GM12878 (cell line): ENCODE data around the gene CRTC1. TPM values are rescaled to one million over a fixed set of nuclear protein-coding genes. Genes with fewer than 3 reads are reported as not detected.

Source experiments
- ATAC-seq: fragments of 200-7000 bp; cut with Tn5 transposase; 3 replicates; pipeline ENCODE4 v1.9.1; 2020; ENCODE audit warnings: mild to moderate bottlenecking, moderate library complexity
- BruUV-seq: library from RNA; stranded (reverse); fragments of 400-500 nt; replicated peaks from 2 replicates; lab custom pipeline; 2021; lab: Mats Ljungman, UMichigan
- CTCF ChIA-PET: fragments of 300-600 bp; sonication (Branson Sonifier 250); formaldehyde crosslinking; extraction: SDS; loops from one replicate; lab custom pipeline; 2021; ENCODE audit warnings: inconsistent platforms; lab: Yijun Ruan, JAX
- POLR2A ChIA-PET: fragments of 350-600 bp; formaldehyde crosslinking; extraction: SDS; loops from one replicate; lab custom pipeline; 2021; ENCODE audit warnings: inconsistent platforms; lab: Charles Lee
- RAD21 ChIA-PET: fragments of 300-600 bp; sonication (Branson Sonifier 250); formaldehyde crosslinking; loops from one replicate; lab custom pipeline; 2023; ENCODE audit warnings: antibody characterized with exemption; ENCODE audit not compliant: unreplicated experiment; lab: Charles Lee
- SMC1A ChIA-PET: fragments of 300-600 bp; sonication (Branson Sonifier 250); formaldehyde crosslinking; loops from one replicate; lab custom pipeline; 2023; ENCODE audit not compliant: unreplicated experiment, uncharacterized antibody; lab: Charles Lee
- DNase-seq: peaks from one replicate; pipeline ENCODE4 v3.0.0-alpha.2; 2011; ENCODE audit warnings: low read depth, low spot score
- FAIRE-seq: peaks from 3 replicates; lab custom pipeline; 2011; peaks lifted over from hg19 to GRCh38; lab: Jason Lieb, UNC
- H2AFZ ChIP-seq: 2 replicates; pipeline ENCODE4 v1.6.0; 2011; ENCODE audit warnings: low read depth, low read length, control low read depth; ENCODE audit not compliant: control insufficient read depth
- H3K27ac ChIP-seq: 2 replicates; pipeline ENCODE4 v1.5.1; 2011; ENCODE audit warnings: control low read depth; ENCODE audit not compliant: control insufficient read depth, insufficient read depth
- H3K27me3 ChIP-seq, 2 experiments: replicated peaks in 1 of 2; 2 replicates each; pipeline versions ENCODE4 v1.6.0 to v1.6.1; 2011; ENCODE audit warnings: low read length in 1 of 2; ENCODE audit not compliant: control insufficient read depth in 2 of 2, insufficient read depth in 2 of 2
- H3K36me3 ChIP-seq, 2 experiments: 2 replicates each; pipeline ENCODE4 v1.5.1; 2011; ENCODE audit warnings: low read length in 1 of 2; ENCODE audit not compliant: control insufficient read depth in 2 of 2, insufficient read depth in 2 of 2
- H3K4me1 ChIP-seq: 2 replicates; pipeline ENCODE4 v1.6.1; 2011; ENCODE audit warnings: mild to moderate bottlenecking, low read length, moderate library complexity, mixed read lengths; ENCODE audit not compliant: control insufficient read depth, insufficient read depth
- H3K4me2 ChIP-seq: 2 replicates; pipeline ENCODE4 v1.6.0; 2011; ENCODE audit warnings: control low read depth; ENCODE audit not compliant: control insufficient read depth, insufficient read depth
- H3K4me3 ChIP-seq: fragments of 200-600 bp; sonication (generic); 2 replicates; pipeline ENCODE4 v1.5.1; 2016
- H3K79me2 ChIP-seq: 2 replicates; pipeline ENCODE4 v1.6.0; 2011; ENCODE audit warnings: low read length; ENCODE audit not compliant: control insufficient read depth, insufficient read depth
- H3K9ac ChIP-seq: 2 replicates; pipeline ENCODE4 v1.8.0; 2011; ENCODE audit warnings: low read length, control low read depth, mixed read lengths; ENCODE audit not compliant: control insufficient read depth, insufficient read depth
- H3K9me3 ChIP-seq: replicated peaks from 3 replicates; pipeline ENCODE4 v1.5.1; 2011; ENCODE audit warnings: mild to moderate bottlenecking, low read length; ENCODE audit not compliant: control insufficient read depth, insufficient read depth
- H4K20me1 ChIP-seq: 2 replicates; pipeline ENCODE4 v1.6.0; 2011; ENCODE audit not compliant: control insufficient read depth, insufficient read depth
- CREB1 ChIP-seq: IDR thresholded peaks from 2 replicates; pipeline ENCODE4 v1.6.1; 2012; ENCODE audit warnings: low read depth, mild to moderate bottlenecking, inconsistent platforms
- EP300 ChIP-seq, 2 experiments: fragments of 150-350 bp in 1 of 2; IDR thresholded peaks; 2 replicates each; pipeline ENCODE4 v1.6.1; 2011 to 2012; ENCODE audit warnings: low read depth in 2 of 2, low read length in 2 of 2, borderline replicate concordance in 1 of 2, improper control_type of control experiment in 1 of 2, inconsistent platforms in 1 of 2; ENCODE audit not compliant: control insufficient read depth in 1 of 2
- IKZF1 ChIP-seq: fragments of 450-650 bp; conservative IDR thresholded peaks from 2 replicates; pipeline ENCODE4 v1.6.1; 2017; ENCODE audit warnings: antibody characterized with exemption, mild to moderate bottlenecking
- NBN ChIP-seq: fragments of 450-650 bp; IDR thresholded peaks from 2 replicates; pipeline ENCODE4 v1.6.1; 2016
- PAX5 ChIP-seq: IDR thresholded peaks from 2 replicates; pipeline ENCODE4 v1.6.1; 2011; ENCODE audit warnings: low read depth, low read length, borderline replicate concordance
- POLR2AphosphoS5 ChIP-seq: IDR thresholded peaks from 2 replicates; pipeline ENCODE4 v1.6.1; 2011; ENCODE audit warnings: mild to moderate bottlenecking, low read length, inconsistent platforms
- REST ChIP-seq: IDR thresholded peaks from 2 replicates; pipeline ENCODE4 v1.6.1; 2012; ENCODE audit warnings: mild to moderate bottlenecking, low read depth, low read length
- SIN3A ChIP-seq: IDR thresholded peaks from 2 replicates; pipeline ENCODE4 v1.6.1; 2012; ENCODE audit warnings: low read depth, low read length, improper control_type of control experiment
- SMAD5 ChIP-seq: IDR thresholded peaks from 2 replicates; pipeline ENCODE4 v1.6.1; 2016; ENCODE audit warnings: antibody characterized with exemption, low read depth
- STAT3 ChIP-seq: IDR thresholded peaks from 2 replicates; pipeline ENCODE4 v1.6.1; 2011; ENCODE audit warnings: low read depth, low read length, improper control_type of control experiment
- SUPT20H ChIP-seq: IDR thresholded peaks from 2 replicates; pipeline ENCODE4 v1.6.1; 2011; ENCODE audit warnings: low read depth, mild to moderate bottlenecking, low read length, moderate library complexity, borderline replicate concordance; ENCODE audit not compliant: control insufficient read depth
- ZBTB11 ChIP-seq: fragments of 450-650 bp; formaldehyde crosslinking; IDR thresholded peaks from 2 replicates; pipeline ENCODE4 v1.5.0; 2022; ENCODE audit warnings: mild to moderate bottlenecking, missing genetic modification characterization
- WGBS: methylation state at CpG from one replicate; pipeline ENCODE4 v1.1.6; 2016; ENCODE audit warnings: low lambda C conversion rate; ENCODE audit not compliant: insufficient replicate concordance, insufficient coverage; ENCODE audit errors: missing lambda C conversion rate; 5-methylcytosine and 5-hydroxymethylcytosine counted together
- in situ Hi-C: fragments of 300-500 bp; cut with MboI; formaldehyde crosslinking; loops from 9 replicates; pipeline ENCODE4 v1.14.3; 2018; ENCODE audit warnings: mixed read lengths
- intact Hi-C: fragments of 100-400 bp; cut with micrococcal nuclease; formaldehyde crosslinking; loops from one replicate; pipeline ENCODE4 v1.14.2; 2022; ENCODE audit not compliant: unreplicated experiment
- polyA plus RNA-seq, 11 experiments: library from polyadenylated mRNA; depleted of rRNA in 4 of 11; unstranded in 6 of 11; stranded (reverse) in 5 of 11; fragments of >200 nt; fragmentation: Nextera tagmentation in 4 of 11; fragmentation: Illumina TruSeq in 1 of 11; extraction: Ambion mirVana in 4 of 11; extraction: Trizol in 1 of 11; gene quantifications; 1 replicate in 1 of 11; 2 replicates in 10 of 11; pipeline versions ENCODE4 v1.2.1 to v1.2.3, GENCODE V29; 2011 to 2016; ENCODE audit warnings: inconsistent platforms in 2 of 11, missing spikeins in 2 of 11, low read depth in 1 of 11
- total RNA-seq, 4 experiments: library from RNA; depleted of rRNA in 3 of 4; stranded (reverse); fragments of >200 nt in 3 of 4; fragmentation: Illumina TruSeq in 1 of 4; extraction: Trizol in 1 of 4; gene quantifications; 2 replicates each; pipeline versions ENCODE4 v1.2.1 to v1.2.3, GENCODE V29; 2013 to 2021
- TF ChIP-seq, protein P1 (sequence below): fragments of 450-650 bp; IDR thresholded peaks from 2 replicates; pipeline ENCODE4 v1.6.1; 2017; ENCODE audit warnings: low read depth, mild to moderate bottlenecking, moderate library complexity

CRTC1 gene
- total and polyA plus RNA-seq, 10 of the 15 experiments (the other 5 are each of a cell fraction or from before 2014, with no cell fraction given), result 0.02 to 4.6 (median 1.1) TPM; not detected in 1

DNA sequence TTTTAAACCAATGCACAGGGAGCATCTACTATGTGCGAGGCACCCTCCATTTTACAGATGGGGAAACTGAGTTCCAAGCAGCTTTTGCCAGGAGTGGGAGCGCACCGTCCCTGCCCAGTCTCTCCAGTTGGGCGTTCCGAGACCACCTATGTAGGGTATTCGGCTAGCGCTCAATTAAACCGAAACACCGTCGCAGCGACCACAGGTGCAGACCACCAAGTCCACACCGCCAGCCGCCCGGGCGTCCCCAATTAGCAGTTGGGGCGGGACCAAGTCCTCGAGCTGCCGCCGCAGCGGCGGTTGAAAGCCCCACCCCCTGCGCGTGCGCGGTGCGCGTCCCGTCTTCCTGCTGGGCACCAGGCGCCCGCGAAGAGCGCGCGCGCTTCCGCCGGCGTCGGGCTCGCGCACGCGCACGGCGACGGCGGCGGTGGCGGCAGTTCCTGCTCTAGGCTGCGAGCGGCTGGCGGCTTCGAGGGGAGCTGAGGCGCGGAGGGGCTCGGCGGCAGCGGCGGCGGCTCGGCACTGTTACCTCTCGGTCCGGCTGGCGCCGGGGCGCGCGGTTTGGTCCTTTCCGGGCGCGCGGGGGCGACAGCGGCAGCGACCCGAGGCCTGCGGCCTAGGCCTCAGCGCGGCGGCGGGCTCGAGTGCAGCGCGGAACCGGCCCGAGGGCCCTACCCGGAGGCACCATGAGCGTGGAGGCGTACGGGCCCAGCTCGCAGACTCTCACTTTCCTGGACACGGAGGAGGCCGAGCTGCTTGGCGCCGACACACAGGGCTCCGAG, 148.2 kb downstream of the CRTC1 start, which contains the start of gene UPF1:
TSS of gene UPF1 (plus strand) at position 436 of the 782 bp plus-strand sequence. CDS start at position 687, 251 bp downstream.
- DNase-seq (no peak), FAIRE-seq (peak; percentile 57), ATAC-seq (peak; percentile 68)
- peaks cover 13% of the 10 kb centered on the region; the same call in 1 of the 2 replicates for H4K20me1 ChIP-seq
- WGBS, result under 1% methylated on average over 69 of the region's 96 CpGs
- H3K9ac ChIP-seq, result peak within 1 kb of the TSS; percentile 84
- peaks cover 2% of the 10 kb centered on the region; the same call in 1 of the 3 replicates for H3K9me3 ChIP-seq
- ChIA-PET POLR2A (interaction anchor here (0.6 to 2.2 kb wide), 7 partner anchors 9 to 352 kb away, joined by 3 to 8 read pairs (median 5); partner anchors contain the start of gene COPE), SMC1A (interaction anchor here (1.3 to 4.2 kb wide), 3 partner anchors 12 to 19 kb away, joined by 6 to 24 read pairs (median 11); no protein-coding TSS in a partner anchor), RAD21 (interaction anchor here (1.0 to 3.5 kb wide), 4 partner anchors 9 to 312 kb away, joined by 3 to 24 read pairs (median 4); no protein-coding TSS in a partner anchor), CTCF (interaction anchor here (0.7 to 8.2 kb wide), 5 partner anchors 9 to 311 kb away, joined by 3 to 109 read pairs (median 3); no protein-coding TSS in a partner anchor)
- H3K4me3 ChIP-seq, result peak within 1 kb of the TSS; percentile 93
- intact Hi-C loops (loop anchor here (5.0 kb wide), 1 partner anchor 239 kb away; no protein-coding TSS in a partner anchor), in situ Hi-C loops (no loop called here)
- H3K27me3 ChIP-seq, result no peaks in the 10 kb centered on the region
- peaks cover 50% of the 10 kb centered on the region for H3K79me2 ChIP-seq
- peak within 1 kb of the TSS; percentile 91 for H3K27ac ChIP-seq
- H3K4me2 ChIP-seq, result peak within 1 kb of the TSS; percentile 73
- H3K36me3 ChIP-seq, result peaks cover 1 to 6% of the 10 kb centered on the region in 2 experiments; a peak in 3 of 4 replicates
- H2AFZ ChIP-seq, result peak within 1 kb of the TSS; percentile 99
- BruUV-seq, result no TSS peak
- H3K4me1 ChIP-seq, result no peaks in the 10 kb centered on the region; the same call in 1 of the 2 replicates
- TF ChIP-seq NBN (0 out of 2 replicates have a peak, but pooled peaks have one; percentile 32), STAT3 (no peak), EP300 (IDR thresholded peaks at IDR 0.05; ENCODE audit: borderline replicate concordance in 1 of 2, control insufficient read depth in 1 of 2, low read depth in 2 of 2, low read length in 2 of 2) (no peak), SUPT20H (no peak), POLR2AphosphoS5 (peak; percentile 86), SIN3A (peak; percentile 84), SMAD5 (no peak), ZBTB11 (no peak), PAX5 (no peak), CREB1 (no peak), REST (no peak), IKZF1 (peak; percentile 93)
- TF ChIP-seq, protein P1, sequence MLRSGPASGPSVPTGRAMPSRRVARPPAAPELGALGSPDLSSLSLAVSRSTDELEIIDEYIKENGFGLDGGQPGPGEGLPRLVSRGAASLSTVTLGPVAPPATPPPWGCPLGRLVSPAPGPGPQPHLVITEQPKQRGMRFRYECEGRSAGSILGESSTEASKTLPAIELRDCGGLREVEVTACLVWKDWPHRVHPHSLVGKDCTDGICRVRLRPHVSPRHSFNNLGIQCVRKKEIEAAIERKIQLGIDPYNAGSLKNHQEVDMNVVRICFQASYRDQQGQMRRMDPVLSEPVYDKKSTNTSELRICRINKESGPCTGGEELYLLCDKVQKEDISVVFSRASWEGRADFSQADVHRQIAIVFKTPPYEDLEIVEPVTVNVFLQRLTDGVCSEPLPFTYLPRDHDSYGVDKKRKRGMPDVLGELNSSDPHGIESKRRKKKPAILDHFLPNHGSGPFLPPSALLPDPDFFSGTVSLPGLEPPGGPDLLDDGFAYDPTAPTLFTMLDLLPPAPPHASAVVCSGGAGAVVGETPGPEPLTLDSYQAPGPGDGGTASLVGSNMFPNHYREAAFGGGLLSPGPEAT, result 0 out of 2 replicates have a peak, but pooled peaks have one; percentile 36
